HCEC 1CT (cell line): ENCODE data around the gene CDRT4.
"Not testable (repeated sequence)": the region's sequence is repeated elsewhere in the genome, so short reads cannot be mapped to it uniquely, and the experiment has no call there.

Source experiments
- DNase-seq: peaks from one replicate; pipeline ENCODE4 v3.0.0-alpha.2; 2017

Gene CDRT4

DNA sequence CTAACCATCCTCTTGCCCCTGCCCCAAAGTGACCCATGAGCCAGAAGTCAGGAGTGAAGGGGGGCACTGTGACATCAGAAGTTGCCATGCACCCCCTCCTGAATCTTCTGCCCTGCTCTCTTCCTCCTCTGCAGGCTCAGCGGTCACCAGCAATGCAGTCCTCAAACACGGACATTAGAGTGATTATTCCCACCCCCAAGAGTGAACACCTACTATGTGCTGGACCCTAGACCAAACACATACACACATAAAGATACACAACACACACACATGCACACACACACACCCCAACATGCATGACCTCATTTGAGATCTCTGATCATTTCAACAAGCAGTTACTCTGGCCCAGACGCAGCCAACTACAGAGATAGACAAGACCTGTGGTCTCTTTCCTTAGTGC, at the start of gene CDRT4:
CDRT4 (minus strand) TSS at position 30 of the 400 bp plus-strand sequence. CDS start 27,383 bp downstream, outside the sequence.
- no peak for DNase-seq

DNA sequence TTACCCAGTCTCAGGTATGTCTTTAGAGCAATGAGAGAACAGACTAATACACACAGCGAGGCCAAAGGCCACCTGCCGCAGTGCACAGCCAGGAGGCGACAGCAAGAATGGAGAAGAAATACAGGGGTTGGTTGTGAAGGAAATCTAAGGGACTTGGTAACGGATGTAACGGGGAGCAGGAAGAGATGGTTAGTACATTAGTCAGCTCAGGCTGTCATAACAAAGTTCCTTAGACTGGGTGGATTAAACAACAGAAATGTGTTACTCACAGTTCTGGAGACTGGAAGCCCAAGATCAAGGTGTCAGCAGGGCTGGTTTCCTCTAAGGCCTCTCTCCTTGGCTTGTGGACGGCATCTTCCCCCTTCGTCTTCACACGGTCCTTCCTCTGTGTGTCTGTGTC, 48.7 kb upstream of the CDRT4 start:
- peak; percentile 86 for DNase-seq

DNA sequence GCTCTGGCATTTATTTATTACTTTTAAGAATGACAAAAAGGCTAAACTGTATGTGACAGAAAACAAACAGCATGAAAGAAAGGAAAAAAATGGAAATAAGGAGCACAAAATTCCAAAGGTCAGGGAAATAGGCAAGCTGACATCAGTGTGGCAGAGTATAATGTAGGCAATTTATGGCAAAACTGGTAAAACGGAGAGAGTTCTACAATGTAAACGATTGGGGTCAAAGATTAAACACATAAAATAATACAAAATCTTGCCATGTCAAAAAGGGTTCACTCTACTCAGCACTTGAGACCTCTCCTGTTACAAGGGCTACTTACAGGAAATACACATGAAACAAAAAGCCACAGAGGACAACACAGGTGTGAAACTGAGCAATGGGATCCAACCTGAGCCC, 47.0 kb upstream of the CDRT4 start:
- no peak for DNase-seq

DNA sequence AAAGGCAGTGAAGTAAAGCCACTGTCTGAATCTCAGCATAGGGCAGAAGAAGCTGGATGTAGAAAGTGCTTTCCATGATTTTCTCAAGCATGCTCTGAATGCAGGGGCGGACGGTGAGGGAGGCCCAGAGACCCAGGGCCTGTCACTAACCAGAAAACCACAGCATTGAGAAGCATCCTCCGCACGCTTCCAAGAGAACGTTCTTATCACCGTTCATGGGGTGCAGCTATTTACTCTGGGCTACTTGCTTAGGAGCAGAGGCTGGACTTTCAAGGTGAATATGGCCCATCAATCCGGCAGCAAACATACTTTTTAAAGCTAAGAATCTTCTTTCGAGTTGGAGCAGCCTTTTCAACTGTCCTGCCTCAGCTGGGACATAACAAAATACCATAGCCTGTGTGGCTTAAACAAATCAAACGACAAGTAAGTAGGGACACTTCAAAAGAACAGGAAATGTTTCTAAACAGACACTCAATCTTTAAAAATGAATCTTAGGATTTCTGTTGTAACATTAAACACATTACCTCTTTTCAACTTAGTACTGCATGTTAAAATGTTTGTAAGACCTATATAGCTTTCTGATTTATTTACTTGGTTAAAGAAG, 46.5 kb upstream of the CDRT4 start:
- no peak for DNase-seq

DNA sequence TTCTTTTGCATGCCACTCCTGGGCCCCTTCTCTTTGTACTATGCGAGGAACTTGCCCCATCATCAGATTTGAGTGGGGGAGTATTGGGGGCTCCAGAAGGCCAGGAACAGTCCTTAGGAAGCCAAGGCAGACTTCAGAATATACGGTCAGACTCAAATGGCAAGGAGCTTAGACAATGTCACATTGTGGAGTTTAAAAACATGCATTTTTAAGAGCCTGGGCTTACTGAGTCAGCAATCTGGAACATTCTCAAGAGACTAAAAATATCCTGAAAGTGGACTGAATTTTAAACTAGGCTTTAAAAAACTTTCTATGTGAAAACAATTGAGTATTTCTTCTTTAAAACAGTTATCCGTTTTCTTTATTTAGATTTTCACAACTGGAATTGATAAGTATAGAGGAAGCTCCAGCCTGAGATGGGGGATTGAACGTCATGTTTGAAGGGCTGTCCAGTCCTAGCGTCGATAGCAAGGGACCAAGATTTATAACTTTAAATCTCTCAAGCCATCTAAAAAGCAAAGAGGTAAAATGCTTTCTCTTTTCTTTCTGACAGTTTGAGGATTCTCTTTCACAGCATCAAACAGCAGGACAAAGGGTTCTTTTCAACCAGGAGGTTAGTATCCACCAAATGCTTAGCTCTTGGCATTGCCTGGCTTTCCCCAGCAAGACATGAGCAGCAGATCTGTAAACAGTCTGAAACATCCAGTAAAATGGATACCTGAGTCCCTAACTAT, 45.8 kb upstream of the CDRT4 start:
- no peak for DNase-seq

DNA sequence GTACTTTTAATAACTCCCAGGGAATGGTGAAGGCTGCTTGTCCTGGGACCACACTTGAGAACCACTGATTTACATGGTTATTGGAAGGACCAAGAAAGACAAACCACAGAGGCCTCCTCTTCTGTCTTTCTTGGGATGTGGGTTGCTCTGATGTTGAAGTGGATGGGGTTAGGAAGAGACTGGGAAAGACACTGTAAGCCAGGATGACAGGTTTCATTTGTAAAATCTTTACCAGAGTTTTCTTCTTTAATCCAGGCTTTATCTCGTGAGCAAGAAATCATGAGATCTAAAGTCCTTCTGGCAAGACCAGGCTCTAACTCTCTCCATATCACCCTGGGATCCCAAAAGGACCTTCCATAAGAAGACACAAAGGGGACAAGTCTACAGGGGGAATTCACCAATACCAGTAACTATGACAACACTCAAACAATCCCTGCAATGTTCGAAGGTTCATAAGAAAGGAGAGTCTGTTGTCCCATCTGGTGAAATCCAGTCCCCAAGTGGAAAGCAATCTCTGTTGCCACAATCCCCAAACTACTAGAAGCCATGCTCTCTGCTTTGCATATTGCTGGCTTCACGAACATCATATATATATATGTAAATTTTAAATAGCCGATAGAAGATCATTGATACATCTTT, 44.8 kb upstream of the CDRT4 start:
- DNase-seq, result no peak

DNA sequence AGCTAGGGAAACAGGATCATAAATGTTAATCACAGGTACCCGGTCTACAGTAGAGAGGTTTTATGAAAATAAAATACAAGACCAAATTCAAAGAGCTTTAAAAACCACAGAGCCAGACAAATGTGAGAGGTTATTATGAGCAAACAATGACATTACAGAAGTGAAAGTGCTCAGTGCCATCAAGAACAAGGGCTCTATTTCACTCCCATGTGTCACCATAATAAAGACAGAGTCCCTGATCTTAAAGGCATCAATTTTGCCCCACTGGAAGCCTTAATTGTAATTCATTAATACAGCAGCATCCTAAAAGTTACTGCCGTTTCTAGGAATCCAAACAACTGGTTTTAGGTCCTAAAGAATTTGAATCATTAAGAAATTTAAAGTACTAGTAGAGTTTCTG, 43.7 kb upstream of the CDRT4 start:
- no peak for DNase-seq

DNA sequence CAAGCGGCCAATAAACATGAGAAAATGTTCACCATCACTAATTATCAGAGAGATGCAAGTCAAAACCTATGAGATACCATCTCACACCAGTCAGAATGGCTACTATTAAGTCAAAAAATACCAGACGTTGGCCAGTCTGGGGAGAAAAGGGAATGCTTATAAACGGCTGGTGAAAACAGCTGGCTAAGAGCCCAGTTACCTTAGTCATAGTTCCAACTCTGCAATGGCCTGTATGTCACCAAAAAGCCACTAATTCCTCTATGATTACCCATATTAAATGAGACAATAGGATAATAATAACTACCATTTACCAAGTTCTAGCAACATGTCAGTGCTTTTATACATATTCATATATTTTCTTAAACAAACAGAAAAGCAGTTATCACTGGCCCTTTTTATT, 42.9 kb upstream of the CDRT4 start:
- peak; percentile 70 for DNase-seq

DNA sequence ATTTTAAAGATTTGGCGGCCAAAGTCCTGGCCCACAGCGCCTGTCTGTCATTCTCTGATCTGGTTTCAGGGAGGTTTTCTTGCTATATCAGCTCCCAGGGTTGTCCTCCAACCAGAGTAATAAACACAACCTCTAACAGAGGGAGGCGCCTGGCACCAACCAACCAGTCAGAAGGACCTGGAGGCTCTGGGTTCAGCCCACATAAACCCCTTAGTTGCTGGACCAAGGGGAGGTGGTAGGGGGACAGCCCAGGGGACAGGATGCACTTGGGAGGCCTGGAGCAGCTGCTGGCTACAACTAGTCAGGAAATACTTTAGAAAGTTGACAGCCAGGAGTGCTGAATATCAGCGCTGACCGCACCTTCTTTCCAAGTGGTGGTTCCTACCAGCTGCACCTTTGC, 41.7 kb upstream of the CDRT4 start:
- no peak for DNase-seq

DNA sequence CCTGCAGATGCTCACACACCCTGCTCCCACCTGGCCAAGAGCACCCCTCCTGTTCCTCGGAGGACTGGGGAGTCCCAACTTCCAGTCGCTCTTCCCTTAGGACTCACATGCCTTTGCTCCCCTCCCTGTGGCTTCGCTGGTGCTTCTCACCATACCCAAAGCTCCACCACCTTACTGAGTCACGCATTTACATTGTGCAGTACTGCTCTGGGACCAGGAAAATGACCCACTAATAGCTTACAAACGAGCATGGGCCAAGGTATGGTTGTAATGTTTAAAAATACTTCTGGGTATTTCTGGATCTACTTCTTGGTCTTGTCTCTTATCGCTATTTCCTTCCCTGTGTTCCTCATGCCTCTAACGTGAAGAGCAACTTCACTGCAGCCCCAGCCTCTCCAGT, 41.0 kb upstream of the CDRT4 start:
- DNase-seq, result no peak

DNA sequence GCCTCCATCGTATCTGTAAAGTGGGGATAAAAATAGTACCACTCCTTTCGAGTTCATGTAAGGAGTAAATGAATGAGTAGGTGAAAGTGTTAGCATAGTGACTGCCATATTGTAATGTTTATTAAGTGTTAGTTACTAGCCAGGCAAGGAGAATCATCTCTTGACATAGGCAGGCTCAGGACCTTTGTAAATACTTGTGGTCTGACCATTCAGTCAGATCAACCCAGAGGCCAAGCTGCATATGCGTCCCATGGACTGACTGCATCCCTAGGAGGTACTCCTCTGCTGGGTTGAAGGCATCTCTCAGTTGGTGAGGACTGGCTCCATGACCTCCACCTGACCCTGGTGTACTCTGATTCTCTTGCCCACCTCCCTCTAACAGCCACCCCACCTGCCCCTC, 40.5 kb upstream of the CDRT4 start:
- DNase-seq, result no peak

DNA sequence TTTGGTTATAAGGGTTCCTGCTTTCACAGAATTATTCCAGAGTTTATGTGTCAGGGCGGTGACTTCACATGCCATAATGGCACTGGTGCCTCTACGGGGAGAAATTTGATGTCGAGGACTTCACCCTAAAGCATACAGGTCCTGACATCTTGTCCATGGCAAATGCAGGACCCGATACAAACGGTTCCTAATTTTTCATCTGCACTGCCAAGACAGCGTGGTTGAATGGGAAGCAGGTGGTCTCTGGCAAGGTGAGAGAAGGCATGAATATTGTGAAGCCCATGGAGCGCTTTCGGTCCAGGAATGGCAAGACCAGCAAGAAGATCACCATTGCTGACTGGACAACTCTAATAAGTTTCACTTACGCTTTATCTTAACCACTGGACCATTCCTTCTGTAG, 39.6 kb upstream of the CDRT4 start:
- DNase-seq, result no peak

DNA sequence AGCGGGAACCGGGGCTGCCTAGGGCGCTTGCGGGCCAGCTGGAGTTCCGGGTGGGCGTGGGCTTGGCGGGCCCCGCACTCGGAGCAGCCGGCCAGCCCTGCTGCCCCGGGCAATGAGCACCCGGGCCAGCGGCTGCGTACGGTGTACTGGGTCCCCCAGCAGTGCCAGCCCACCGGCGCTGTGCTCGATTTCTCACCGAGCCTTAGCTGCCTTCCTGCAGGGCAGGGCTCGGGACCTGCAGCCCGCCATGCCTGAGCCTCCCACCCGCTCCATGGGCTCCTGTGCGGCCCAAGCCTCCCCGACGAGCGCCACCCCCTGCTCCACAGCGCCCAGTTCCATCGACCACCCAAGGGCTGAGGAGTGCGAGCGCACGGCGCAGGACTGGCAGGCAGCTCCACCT, 38.3 kb upstream of the CDRT4 start:
- not testable (repeated sequence) for DNase-seq

DNA sequence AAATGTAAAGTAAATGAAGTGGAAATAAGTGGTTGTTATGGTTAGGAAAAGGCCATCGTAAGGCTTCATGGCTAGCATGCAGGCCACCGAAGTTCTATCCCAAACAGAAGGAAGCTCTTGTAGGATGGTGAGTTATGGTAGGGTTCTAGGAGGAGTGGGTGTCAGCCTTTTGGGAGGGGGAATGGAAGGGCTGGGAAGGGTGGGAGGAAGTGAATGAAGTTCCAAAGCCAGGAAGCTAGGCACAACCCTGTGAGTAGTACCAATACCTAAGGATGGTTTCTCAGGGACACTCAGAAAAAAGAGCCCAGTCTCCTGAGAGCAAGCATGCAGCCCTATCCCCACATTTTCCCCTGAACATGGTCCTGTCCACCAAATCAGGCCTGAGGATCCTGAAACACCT, 36.3 kb upstream of the CDRT4 start:
- DNase-seq, result no peak

DNA sequence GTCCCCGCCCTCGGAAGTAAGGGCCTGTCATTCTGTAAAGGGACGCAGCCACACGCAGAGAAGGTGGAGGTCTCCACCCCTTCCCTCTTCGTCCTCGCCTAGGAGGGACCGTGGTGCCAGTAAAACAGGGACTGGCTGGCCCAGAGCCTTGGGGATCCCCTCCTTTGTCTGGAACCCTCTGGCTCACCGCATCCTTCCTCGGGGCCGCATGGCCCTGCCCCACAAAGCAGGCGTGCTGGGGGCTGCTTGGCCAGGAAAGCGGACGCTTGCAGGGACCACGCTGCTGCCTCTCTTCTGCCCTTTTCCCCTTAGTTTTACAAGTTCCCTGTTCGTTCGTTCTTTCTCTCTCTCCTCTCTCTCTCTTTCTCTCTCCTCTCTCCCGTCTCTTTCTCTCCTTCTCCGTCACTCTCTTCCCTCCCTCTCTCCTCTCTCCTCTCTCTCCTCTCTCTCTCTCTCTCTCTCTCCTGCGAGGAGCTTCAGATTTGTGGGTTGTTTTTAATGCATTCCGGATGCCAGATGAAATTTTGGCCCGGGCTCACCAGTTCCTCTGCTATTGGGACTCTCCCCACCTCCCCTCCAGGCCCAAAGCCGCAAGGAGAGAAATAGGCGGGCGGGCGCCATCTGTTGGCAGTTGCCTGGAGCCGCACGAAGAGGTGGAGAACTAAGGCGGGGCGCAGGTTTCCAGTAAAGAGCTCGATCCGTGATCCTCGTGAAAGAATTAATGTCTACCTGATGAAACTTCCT, 35.1 kb upstream of the CDRT4 start:
- DNase-seq, result peak; percentile 92

DNA sequence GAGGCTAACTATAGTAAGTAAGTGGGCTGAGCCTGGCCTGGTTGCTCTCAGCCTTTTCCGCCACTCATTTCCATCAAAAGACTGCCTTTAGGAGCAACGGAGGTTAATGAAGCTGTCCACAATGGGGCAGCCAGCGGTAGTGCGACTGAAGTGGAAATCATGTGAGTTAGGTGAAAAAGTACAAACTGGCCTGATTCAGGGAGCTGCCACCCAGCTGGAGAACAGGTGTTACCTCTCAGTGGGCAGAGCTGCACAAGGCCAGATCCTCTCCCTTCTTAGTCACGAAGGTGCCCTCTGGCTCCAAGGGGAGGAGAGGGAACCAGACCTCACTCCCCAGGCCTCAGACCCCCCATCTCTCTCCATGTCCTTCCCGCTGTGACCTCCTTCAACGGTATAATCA, 34.4 kb upstream of the CDRT4 start:
- no peak for DNase-seq

DNA sequence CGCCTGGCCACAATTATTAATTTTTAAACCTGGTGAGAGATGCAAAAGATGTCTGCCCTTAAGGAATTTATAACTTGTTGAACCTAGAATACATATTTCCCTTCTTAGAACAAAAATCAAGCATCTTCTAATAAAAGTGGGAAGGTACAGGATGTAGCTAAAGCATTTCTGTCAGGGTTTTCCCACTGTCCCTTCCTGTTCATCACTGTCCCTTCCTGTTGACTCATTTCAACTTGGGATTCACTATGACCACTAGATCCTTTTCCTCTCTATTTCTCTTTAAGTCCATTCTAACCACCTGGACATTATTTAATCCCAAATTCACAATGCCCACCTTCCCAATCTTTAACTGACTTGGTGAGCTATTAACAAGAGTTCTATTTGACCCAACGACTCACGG, 33.9 kb upstream of the CDRT4 start:
- no peak for DNase-seq

DNA sequence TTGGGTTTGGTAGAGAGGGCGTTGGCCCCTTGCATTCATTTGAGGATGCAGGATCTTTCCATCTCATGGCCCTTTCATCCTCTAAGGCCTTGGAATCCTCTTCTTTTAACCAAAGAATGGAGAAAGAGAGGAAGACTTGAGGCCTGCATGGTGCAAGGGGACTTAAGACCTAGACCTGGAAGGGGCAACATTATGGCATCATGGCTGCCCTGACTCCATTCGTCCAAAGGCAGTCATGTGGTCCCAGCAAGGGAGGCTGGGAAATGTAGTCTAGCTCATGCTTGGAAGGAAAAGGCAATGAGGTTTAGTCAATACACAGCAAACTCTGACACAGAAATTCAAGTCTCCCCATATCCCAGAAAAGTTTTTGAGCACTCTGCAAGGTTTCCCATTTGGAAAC, 30.7 kb upstream of the CDRT4 start:
- no peak for DNase-seq

DNA sequence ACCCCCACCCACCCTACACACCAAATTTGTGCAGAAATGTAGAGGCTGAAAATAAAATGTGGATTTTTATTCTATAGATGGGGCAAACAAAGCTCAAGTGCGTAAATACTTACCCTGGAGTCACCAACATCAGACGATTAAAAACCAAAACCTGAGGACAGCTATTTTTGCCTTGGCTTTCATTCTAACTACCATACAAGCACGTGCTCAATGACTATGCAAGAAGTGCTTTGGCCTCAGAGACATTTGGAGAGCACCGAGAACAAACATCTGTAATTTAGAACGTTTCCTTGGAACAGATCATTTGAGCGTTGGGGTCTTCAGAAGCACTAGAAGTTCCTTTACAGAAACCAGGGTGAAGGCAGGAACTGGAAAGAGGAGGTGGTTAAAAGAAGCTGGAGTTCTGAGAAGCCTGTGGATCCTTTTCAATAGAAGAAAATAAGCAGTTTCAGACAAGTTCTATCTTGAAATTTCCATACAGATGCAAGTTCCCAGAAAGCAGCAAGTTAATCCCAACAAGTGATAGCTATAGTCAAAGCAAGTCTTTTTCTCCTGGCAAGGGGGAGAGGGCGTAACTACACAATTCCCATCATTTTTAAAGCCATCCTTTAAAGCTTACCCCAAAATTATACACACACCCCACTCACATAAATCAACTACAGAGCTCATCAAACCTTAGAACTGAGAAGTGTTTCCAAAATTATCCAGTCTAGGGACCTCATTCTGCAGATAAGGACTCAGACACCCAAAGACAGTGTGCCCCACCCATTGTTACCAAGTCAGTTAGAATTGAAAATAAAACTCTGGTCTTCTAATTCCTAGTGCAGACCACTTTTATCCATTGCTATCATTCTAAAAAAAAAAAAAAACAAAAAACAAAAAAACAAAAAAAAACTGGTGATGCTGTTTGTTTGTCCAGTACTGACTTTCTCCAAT, 29.6 kb upstream of the CDRT4 start:
- no peak for DNase-seq

DNA sequence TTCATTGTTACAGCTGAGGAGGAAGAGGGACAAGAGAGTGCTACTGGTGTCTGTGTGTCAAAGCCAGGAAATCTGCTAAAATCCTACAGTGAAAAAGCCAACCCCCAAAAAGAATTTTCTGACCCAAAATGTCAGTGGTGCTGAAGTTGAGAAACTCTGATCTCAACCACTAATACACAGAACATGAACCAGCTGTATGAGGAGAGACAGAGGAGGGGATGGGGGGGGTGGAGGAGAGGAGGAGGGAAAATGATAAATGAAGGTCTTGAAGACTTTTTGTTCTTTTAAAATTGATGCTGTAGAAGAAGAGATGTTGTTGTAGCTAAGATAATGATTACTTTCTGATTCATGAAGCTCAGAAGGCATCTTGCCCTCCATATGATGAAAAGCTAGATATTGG, 27.4 kb upstream of the CDRT4 start:
- no peak for DNase-seq

DNA sequence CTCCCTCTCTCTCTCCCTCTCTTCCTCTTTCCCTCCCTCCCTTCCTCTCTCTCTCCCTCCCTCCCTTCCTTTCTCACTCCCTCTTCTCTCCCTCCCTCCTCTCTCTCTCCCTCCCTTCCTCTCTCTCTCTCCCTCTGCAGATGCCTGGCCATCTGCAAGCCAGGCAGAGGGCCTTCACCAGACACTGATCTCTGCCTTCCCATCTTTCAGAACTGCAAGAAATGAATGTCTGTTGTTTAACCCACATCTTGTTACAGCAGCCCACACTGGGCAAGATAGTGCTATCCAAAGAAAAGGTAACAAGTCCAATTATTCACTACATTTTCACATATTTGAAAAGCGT, 26.2 kb upstream of the CDRT4 start:
- DNase-seq, result no peak

DNA sequence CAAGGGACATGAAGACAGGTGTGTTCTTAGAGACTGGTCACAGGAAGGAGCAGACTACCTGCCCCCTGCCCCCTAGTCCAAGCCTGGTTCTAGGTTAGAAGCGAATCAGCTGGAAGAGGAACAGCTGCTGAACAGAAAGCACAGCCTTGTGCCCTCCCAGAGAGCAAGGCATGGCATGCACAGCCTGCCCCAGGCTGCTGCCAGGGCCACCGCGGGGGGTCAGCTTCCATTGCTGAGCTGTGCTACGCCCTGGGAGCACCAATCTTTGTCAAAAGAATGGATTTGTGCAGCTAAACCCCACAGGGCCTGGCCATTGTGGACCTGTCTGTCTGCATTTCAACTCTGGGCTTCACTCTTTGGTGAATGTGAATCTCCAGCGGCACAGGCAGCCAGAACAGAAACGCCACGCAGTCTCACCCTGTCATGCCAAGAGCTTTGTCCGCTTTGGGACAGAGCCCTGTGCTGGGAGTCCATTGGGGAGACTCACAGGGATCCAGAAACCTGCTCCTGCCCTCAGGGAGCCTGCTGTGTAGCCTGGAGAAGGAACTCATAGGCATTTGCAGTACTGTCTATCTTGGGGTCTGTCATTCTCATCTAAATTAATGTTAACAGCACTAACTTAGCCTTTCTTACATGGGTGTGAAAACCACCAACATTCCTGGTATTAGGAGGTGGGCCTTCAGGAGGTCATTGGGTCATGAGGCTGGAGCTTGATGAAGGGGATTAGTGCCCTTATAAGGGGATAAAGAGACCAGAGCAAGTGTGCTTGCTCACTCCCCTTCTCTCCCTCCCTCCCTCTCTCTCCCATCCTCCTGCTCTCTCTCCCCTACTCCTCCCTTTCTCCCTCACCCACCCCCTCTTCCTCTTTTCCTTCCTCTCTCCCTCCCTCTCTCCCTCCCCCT, 25.6 kb upstream of the CDRT4 start:
- DNase-seq, result no peak
